Astrocyte of the hippocampus (primary cell): Measurements from ENCODE around the gene FAM193A.
A peak's percentile ranks its signal among the peaks of the same experiment; 100 is the strongest.
"Not testable (repeated sequence)": the region's sequence is repeated elsewhere in the genome, so short reads cannot be mapped to it uniquely, and the experiment has no call there.

Experiments
- DNase-seq: peaks from one replicate; pipeline ENCODE4 v3.0.0; 2011; ENCODE audit warnings: low read depth, low spot score

FAM193A gene

GRCh38 chr4:2536193-2537010 is at the start of gene FAM193A:
TSS of gene FAM193A (plus strand) at chr4:2536647. CDS start at chr4:2536916, 269 bp downstream.
- peak; percentile 100 for DNase-seq

DNA sequence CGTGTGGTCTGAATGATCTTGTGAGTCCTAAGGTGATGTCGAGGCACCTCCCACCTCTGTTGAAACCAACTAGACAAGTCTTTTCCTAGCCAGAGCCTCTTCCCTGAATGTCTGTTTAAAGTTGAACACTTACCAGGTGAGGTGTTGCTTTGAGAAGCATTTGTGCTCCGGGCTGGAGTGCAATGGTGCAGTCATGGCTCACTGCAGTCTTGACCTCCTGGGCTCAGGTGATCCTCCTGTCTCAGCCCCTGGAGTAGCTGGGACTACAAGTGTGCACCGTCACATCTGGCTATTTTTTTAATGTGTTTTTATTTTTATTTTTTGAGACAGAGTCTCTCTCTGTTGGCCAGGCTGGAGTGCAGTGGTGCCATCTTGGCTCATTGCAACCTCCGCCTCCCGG is 49.5 kb upstream of the FAM193A start:
- no peak for DNase-seq

DNA sequence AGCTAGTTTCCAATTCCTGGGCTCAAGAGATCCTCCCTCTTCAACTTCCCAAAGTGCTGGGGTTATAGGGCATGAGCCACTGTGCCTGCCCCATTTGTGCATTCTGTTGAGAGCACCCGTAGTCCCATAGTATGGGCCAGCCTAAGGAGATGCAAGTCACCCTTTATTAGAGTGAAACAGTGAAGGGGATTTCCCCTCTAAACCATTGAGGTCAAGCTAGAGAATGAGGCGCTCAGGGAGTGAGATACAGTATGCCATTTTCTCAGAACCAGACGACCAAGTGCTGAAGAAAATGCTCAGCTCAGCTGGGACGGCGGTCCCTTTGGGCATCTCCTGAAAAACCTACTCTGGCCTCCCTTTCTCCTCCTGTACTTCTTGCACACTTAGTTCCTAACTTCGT is 48.8 kb upstream of the FAM193A start:
- peak; percentile 11 for DNase-seq

DNA sequence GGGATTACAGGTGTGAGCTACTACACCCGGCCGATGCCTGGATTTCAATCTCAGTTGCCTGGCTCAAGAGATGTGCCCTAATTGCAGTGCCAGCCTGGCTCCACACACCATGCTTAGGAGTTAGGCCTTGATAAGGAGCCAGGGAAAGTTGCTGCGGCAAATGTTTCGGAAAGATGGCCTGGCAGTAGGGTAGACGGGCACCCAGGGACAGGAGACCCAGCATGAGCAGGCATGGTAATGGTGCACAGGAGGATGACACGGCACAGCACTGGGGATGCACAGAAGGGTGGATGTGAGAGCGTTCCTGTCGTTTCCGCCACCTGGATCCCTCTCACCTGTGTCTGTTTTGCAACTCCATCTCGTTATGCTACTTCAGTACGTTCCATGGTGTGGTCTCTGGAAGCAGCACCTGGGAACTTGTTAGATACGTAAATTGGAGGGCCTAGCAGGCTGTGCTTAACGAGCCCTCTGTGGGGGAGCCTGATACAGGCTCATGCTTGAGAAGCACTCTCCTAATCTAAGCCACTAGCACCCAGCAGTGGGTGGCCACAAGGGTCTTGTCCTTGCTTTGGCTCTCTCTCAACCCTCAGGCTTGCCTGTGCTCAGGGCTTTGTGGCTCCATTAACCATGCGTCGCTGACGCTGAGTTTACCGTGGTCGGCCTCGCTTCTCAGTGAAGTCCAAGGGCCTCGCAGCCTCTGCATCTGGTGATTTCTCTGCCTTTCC is 47.2 kb upstream of the FAM193A start:
- DNase-seq = no peak

DNA sequence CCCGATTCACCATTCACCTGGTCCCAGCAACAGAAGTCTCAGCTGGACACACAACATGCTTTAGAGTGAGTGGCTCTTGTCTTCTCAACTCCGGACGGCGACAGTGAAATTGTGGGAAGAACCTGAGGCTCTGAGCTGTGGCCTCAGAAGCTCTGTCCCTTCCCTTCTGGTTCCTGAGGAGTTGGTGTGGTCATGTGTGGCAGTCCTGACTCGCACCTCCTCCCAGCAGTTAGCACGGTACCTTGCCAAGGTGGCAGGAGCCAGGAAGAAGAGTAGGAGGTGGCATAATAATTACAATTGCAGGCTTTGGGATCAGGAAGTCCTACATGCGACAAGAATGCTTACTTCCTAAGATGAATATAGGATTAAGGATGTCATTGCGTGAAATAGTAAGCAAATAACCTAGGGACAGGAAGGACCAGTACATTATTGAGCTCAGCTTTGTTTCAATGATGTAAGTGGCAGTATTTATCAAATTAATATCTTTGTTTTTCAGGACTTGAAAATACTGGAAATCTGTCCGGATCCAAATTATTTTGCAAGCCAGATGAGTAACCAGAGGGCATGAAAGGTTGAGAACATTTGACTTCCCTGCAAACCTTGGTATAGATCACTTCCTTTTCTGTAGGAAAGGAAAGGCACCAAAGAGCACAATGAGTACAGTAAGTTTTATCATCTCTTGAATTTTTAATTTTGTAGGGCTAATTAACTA is 46.5 kb upstream of the FAM193A start:
- DNase-seq = no peak

- no peak for DNase-seq
Measured at GRCh38 chr4:2492970-2493369, 43.5 kb upstream of the FAM193A start.

DNA sequence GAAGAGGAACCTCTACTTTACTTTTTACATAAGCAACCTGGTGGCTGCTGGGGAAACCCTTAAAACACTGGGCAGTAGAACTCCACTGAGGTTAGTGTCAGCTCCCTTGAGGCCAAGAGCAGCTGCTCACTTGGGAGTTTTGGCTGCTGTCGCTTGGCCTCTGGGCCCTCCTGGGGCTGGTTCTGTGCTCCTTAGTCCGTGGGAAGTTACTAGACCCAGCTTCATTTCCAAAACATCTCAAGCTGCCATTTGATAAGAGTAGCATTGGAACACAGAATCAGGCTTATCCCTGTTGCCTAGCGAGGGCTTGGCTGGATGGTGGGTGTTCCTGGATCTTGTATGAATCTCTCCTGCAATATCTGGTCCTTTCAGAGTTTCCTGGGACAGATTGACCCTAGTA is 41.5 kb upstream of the FAM193A start:
- no peak for DNase-seq

- no peak for DNase-seq
Measured at GRCh38 chr4:2497324-2497723, 39.1 kb upstream of the FAM193A start.

DNA sequence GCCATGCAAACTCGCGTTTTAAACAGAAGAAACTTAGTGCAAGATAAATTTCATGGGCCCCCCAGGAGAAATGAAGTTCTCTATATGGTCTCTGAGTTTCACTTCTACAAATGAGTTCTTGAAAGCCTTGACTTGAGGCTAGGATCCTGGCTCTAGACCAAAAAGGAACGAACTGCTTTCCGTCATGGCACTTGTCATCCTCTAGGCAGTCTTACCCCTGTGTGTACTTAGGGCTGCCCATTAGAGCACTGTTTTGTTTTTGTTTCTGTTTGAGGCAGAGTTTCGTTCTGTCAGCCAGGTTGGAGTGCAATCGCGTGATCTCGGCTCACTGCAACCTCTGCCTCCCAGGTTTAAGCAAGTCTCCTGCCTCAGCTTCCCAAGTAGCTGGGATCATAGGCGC is 38.5 kb upstream of the FAM193A start:
- DNase-seq = no peak

- peak; percentile 42 for DNase-seq
Measured at GRCh38 chr4:2500547-2500946, 35.9 kb upstream of the FAM193A start.

GRCh38 chr4:2501034-2501594 is 35.3 kb upstream of the FAM193A start:
- DNase-seq = no peak

- DNase-seq = no peak
Measured at GRCh38 chr4:2503809-2504208, 32.6 kb upstream of the FAM193A start.

DNA sequence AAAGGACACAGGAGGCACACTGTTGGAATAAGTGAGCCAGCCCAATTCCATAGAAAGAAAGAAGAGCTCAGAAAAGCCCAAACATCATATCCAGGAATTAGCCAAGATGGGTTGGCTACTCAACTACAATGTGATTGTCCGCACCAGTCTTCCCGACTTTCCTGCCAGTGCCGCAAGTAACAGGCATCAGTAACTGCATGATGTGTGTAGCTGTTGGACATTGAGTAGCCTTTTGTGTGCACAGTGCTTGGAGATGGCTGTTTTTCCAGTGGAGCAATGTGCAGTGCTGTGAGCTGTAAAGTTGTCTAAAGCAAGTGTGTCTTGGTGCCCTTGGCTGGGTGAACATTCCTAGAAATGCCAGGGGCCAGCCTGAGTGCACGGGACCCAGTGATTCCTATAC is 29.2 kb upstream of the FAM193A start:
- DNase-seq = no peak

DNA sequence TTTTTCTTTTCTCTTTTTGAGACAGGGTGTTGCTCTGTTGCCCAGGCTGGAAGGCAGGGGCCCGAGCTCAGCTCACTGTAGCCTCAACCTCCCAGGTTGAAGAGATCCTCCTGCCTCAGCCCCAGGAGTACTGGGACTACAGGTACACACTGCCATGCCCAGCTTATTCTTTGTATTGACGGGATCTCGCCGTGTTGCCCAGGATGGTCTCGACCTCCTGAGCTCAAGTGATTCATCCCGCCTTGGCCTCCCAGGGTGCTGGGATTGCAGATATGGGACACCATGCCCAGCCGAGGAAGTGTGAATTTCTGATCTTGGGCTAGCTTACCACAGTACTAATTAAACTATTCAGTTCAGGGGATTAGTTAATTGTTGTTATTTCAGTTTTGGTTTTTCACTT is 28.6 kb upstream of the FAM193A start:
- peak; percentile 19 for DNase-seq

GRCh38 chr4:2510351-2511259 is 25.8 kb upstream of the FAM193A start:
- no peak for DNase-seq

DNA sequence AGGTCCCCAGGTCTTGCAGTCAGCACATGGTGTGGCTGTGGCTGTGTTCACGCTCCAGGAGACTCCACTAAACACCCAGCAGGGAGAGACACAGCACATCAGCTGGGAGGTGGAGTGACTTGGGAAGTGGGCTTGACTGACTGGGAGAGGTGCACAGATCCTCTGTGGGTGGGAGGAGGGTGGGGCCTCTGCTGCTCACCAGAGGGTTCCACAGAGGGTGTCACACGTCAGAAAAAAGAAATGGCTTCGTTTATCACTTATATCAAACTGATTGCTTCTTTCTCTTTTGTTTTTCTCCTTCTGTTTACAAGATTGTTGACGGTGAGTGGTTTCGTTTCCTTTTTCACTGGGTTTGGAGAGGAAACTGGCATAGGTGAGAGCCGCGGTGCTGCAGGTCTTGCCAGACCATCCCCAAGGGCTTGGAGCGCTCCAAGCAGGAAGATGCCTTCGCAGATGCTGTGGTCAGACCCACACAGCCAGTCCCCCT is 24.8 kb upstream of the FAM193A start:
- DNase-seq = no peak

GRCh38 chr4:2512396-2513135 is 23.9 kb upstream of the FAM193A start:
- DNase-seq = no peak

DNA sequence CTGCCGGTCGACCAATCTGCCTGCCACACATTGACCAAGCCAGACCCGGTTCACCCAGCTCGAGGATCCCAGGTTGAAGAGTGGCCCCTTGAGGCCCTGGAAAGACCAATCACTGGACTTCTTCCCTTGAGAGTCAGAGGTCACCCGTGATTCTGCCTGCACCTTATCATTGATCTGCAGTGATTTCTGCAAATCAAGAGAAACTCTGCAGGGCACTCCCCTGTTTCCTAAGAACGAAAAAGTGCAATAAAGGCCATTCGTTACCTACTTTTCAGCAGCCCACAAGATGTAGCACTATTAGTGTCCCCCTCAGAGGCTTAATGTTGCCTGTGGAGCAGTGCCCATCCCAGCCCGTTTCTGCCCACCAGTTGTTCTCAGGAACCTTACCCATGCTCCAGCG is 22.3 kb upstream of the FAM193A start:
- not testable (repeated sequence) for DNase-seq

GRCh38 chr4:2514944-2515343 is 21.5 kb upstream of the FAM193A start:
- not testable (repeated sequence) for DNase-seq
